GM23338 (cell line): ENCODE results near the gene WDR87. TPM values are rescaled to one million over a fixed set of nuclear protein-coding genes. Genes with fewer than 3 reads are reported as not detected.

Source experiments
- ATAC-seq: fragments of 200-7000 bp; cut with Tn5 transposase; 3 replicates; pipeline ENCODE4 v1.9.1; 2020
- DNase-seq: peaks from one replicate; pipeline ENCODE4 v3.0.0-alpha.2; 2015; ENCODE audit warnings: low spot score
- H2AFZ ChIP-seq: fragments of 200-600 bp; sonication (generic); 2 replicates; pipeline ENCODE4 v1.8.0; 2016; ENCODE audit warnings: antibody characterized with exemption, mild to moderate bottlenecking, moderate library complexity
- H3F3A ChIP-seq: fragments of 200-600 bp; sonication (generic); replicated peaks from 2 replicates; pipeline ENCODE4 v1.8.0; 2017; ENCODE audit warnings: antibody characterized with exemption, mixed run types, low read depth
- H3K27ac ChIP-seq: fragments of 200-600 bp; sonication (generic); 2 replicates; pipeline ENCODE4 v1.6.1; 2016; ENCODE audit warnings: low read depth
- H3K27me3 ChIP-seq: fragments of 200-600 bp; sonication (generic); 2 replicates; pipeline ENCODE4 v1.8.0; 2016; ENCODE audit warnings: mild to moderate bottlenecking, mixed run types, moderate library complexity; ENCODE audit not compliant: insufficient read depth
- H3K36me3 ChIP-seq: fragments of 200-600 bp; sonication (generic); 2 replicates; pipeline ENCODE4 v1.8.0; 2016; ENCODE audit warnings: mild to moderate bottlenecking; ENCODE audit not compliant: insufficient read depth
- H3K4me1 ChIP-seq: fragments of 200-600 bp; sonication (generic); 2 replicates; pipeline ENCODE4 v1.8.0; 2016; ENCODE audit warnings: mild to moderate bottlenecking, moderate library complexity; ENCODE audit not compliant: insufficient read depth
- H3K4me2 ChIP-seq: fragments of 200-600 bp; sonication (generic); 2 replicates; pipeline ENCODE4 v1.7.1; 2017; ENCODE audit warnings: mixed run types
- H3K4me3 ChIP-seq: fragments of 200-600 bp; sonication (generic); 2 replicates; pipeline ENCODE4 v1.6.1; 2016; ENCODE audit warnings: mixed run types
- H3K79me2 ChIP-seq: fragments of 200-600 bp; sonication (generic); replicated peaks from 2 replicates; pipeline ENCODE4 v1.8.0; 2017; ENCODE audit warnings: mild to moderate bottlenecking; ENCODE audit not compliant: insufficient read depth
- H3K9me2 ChIP-seq: fragments of 200-600 bp; sonication (generic); 2 replicates; pipeline ENCODE4 v1.8.0; 2017; ENCODE audit not compliant: insufficient read depth
- H4K20me1 ChIP-seq: fragments of 200-600 bp; sonication (generic); replicated peaks from 2 replicates; pipeline ENCODE4 v1.8.0; 2017; ENCODE audit warnings: mild to moderate bottlenecking; ENCODE audit not compliant: insufficient read depth
- H3K27ac Mint-ChIP-seq: 2 replicates; pipeline ENCODE4 v1.8.0; 2020; ENCODE audit warnings: inconsistent platforms, mild to moderate bottlenecking, moderate library complexity, mixed read lengths
- H3K27me3 Mint-ChIP-seq: 3 replicates; pipeline ENCODE4 v1.8.0; 2022; ENCODE audit warnings: low read depth, mild to moderate bottlenecking, moderate library complexity, mixed read lengths, inconsistent platforms; ENCODE audit not compliant: insufficient read depth, poor library complexity
- H3K36me3 Mint-ChIP-seq: 3 replicates; pipeline ENCODE4 v1.8.0; 2021; ENCODE audit warnings: low read depth, mild to moderate bottlenecking, inconsistent platforms, moderate library complexity, mixed read lengths
- H3K4me1 Mint-ChIP-seq: 3 replicates; pipeline ENCODE4 v1.8.0; 2020; ENCODE audit warnings: mild to moderate bottlenecking, inconsistent platforms, mixed read lengths
- H3K4me3 Mint-ChIP-seq: 3 replicates; pipeline ENCODE4 v1.8.0; 2021; ENCODE audit warnings: moderate library complexity, mild to moderate bottlenecking, inconsistent platforms, mixed read lengths
- H3K9me3 Mint-ChIP-seq: 3 replicates; pipeline ENCODE4 v1.8.0; 2020; ENCODE audit warnings: moderate library complexity, mild to moderate bottlenecking, inconsistent platforms, mixed read lengths
- CREB1 ChIP-seq: fragments of 250-450 bp; sonication (Bioruptor Pico); IDR thresholded peaks from 2 replicates; pipeline ENCODE4 v1.5.0; 2020; ENCODE audit warnings: low read depth, mild to moderate bottlenecking, moderate library complexity
- EZH2 ChIP-seq: fragments of 200-600 bp; sonication (generic); IDR thresholded peaks from one replicate; pipeline ENCODE4 v1.8.0; 2017; ENCODE audit warnings: antibody characterized with exemption, mild to moderate bottlenecking, low read depth; ENCODE audit not compliant: unreplicated experiment
- EZH2phosphoT487 ChIP-seq: fragments of 200-600 bp; sonication (generic); IDR thresholded peaks from one replicate; pipeline ENCODE4 v1.8.1; 2018; ENCODE audit warnings: antibody characterized with exemption; ENCODE audit not compliant: unreplicated experiment
- JUNB ChIP-seq: IDR thresholded peaks from one replicate; pipeline ENCODE4 v1.6.1; 2016; ENCODE audit warnings: antibody characterized with exemption; ENCODE audit not compliant: unreplicated experiment
- NANOG ChIP-seq: IDR thresholded peaks from 2 replicates; pipeline ENCODE4 v1.6.1; 2016; ENCODE audit warnings: antibody characterized with exemption, borderline replicate concordance
- POLR2AphosphoS5 ChIP-seq: IDR thresholded peaks from 2 replicates; pipeline ENCODE4 v1.6.1; 2016; ENCODE audit warnings: antibody characterized with exemption, low read depth
- STAT1 ChIP-seq: IDR thresholded peaks from one replicate; pipeline ENCODE4 v1.6.1; 2016; ENCODE audit warnings: antibody characterized with exemption; ENCODE audit not compliant: unreplicated experiment
- ZNF114 ChIP-seq: fragments of 250-450 bp; sonication (Bioruptor Pico); IDR thresholded peaks from 2 replicates; pipeline ENCODE4 v1.5.0; 2020; ENCODE audit warnings: mild to moderate bottlenecking, moderate library complexity
- ZNF331 ChIP-seq: fragments of 250-450 bp; sonication (Bioruptor Pico); IDR thresholded peaks from 2 replicates; pipeline ENCODE4 v1.5.0; 2020; ENCODE audit warnings: low read depth, mild to moderate bottlenecking, moderate library complexity
- polyA plus RNA-seq: library from polyadenylated mRNA; unstranded; fragments of >200 nt; fragmentation: Nextera tagmentation; extraction: Ambion mirVana; gene quantifications from 2 replicates; pipeline ENCODE4 v1.2.1, GENCODE V29; 2016
- total RNA-seq: library from RNA; depleted of rRNA; stranded (reverse); fragments of >200 nt; shearing (Covaris generic); gene quantifications from 2 replicates; pipeline ENCODE4 v1.2.3, GENCODE V29; 2014
- TF ChIP-seq, protein P1 (sequence below), 2 experiments: fragments of 200-600 bp in 1 of 2; sonication (generic) in 1 of 2; conservative IDR thresholded peaks; 2 replicates each; pipeline versions ENCODE4 v1.5.1 to v1.6.1; 2016 to 2017; ENCODE audit warnings: antibody characterized with exemption in 2 of 2, low read depth in 2 of 2, mild to moderate bottlenecking in 2 of 2, moderate library complexity in 1 of 2
- TF ChIP-seq, protein P2 (sequence below): IDR thresholded peaks from 2 replicates; pipeline ENCODE4 v1.6.1; 2016; ENCODE audit warnings: antibody characterized with exemption
- TF ChIP-seq, protein P3 (sequence below): IDR thresholded peaks from one replicate; pipeline ENCODE4 v1.6.1; 2018; ENCODE audit warnings: antibody characterized with exemption; ENCODE audit not compliant: unreplicated experiment

Gene WDR87
- total and polyA plus RNA-seq, 2 experiments from 2014 or later = 0.02 TPM; not detected in 1

DNA sequence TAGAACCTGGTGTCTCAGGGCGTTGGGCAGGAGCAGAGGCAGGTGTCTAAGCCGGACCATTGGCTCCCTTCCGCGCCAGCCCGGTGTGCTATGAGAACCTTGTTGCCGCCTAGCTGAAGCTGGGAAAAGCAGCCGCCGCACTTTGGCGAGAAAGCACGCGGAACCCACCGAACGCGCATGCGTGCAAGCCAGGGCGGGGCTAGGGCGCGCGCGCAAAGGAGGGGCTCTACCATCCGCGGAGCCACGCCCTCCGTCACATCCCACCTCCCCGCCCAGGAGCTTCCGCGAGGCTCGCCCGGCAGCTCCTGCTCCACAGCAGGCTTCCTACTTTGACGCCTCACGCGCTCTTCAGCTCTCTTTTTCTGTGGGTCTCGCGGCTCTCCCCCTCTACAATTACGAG lies 51.3 kb downstream of the WDR87 start:
- no peaks in the 10 kb centered on the region for H3K4me1 ChIP-seq
- H2AFZ ChIP-seq = no peak overlapping the region; the same call in 1 of the 2 replicates
- no peaks in the 10 kb centered on the region for H3F3A ChIP-seq
- H3K79me2 ChIP-seq = no peaks in the 10 kb centered on the region
- H3K27ac Mint-ChIP-seq = no peak overlapping the region
- H3K9me2 ChIP-seq = no peaks in the 10 kb centered on the region
- DNase-seq (peak; percentile 33), ATAC-seq (peak; percentile 36; the same call in 1 of the 3 replicates)
- no peaks in the 10 kb centered on the region for H4K20me1 ChIP-seq
- H3K4me3 ChIP-seq = no peak overlapping the region
- no peak overlapping the region for H3K4me2 ChIP-seq
- peaks cover 4% of the 10 kb centered on the region for H3K27me3 Mint-ChIP-seq
- H3K4me3 Mint-ChIP-seq = no peak overlapping the region
- H3K36me3 Mint-ChIP-seq = no peaks in the 10 kb centered on the region
- H3K36me3 ChIP-seq = no peaks in the 10 kb centered on the region
- H3K27ac ChIP-seq = no peak overlapping the region
- no peaks in the 10 kb centered on the region for H3K4me1 Mint-ChIP-seq
- peaks cover 2% of the 10 kb centered on the region; the same call in 1 of the 3 replicates for H3K9me3 Mint-ChIP-seq
- H3K27me3 ChIP-seq = no peaks in the 10 kb centered on the region
- no peak for TF ChIP-seq ZNF331
- TF ChIP-seq, protein P1, sequence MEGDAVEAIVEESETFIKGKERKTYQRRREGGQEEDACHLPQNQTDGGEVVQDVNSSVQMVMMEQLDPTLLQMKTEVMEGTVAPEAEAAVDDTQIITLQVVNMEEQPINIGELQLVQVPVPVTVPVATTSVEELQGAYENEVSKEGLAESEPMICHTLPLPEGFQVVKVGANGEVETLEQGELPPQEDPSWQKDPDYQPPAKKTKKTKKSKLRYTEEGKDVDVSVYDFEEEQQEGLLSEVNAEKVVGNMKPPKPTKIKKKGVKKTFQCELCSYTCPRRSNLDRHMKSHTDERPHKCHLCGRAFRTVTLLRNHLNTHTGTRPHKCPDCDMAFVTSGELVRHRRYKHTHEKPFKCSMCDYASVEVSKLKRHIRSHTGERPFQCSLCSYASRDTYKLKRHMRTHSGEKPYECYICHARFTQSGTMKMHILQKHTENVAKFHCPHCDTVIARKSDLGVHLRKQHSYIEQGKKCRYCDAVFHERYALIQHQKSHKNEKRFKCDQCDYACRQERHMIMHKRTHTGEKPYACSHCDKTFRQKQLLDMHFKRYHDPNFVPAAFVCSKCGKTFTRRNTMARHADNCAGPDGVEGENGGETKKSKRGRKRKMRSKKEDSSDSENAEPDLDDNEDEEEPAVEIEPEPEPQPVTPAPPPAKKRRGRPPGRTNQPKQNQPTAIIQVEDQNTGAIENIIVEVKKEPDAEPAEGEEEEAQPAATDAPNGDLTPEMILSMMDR (conservative IDR thresholded peaks at IDR 0.05; ENCODE audit: low read depth in 2 of 2) = no peak
- TF ChIP-seq EZH2phosphoT487 = no peak
- TF ChIP-seq CREB1 (CRISPR knock-in tag) = no peak
- no peak for TF ChIP-seq NANOG

DNA sequence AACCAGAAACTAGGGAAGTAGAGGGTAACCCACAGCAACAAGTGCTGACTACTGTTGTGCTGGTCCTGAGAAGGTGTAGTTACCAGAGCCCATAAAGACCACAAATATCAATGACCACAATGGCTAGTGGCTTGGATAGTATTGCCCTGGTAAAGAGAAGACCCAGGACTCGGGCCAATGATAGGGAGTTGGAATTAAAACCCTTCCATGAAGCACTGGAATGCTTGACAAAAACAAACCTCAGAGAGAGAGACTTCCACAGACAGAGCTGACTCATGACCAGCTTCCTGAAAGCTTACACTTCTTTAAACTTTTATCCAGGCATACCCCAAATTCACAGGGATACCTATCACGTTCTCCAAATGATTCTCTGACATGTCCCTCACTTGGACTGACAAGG lies 60.5 kb downstream of the WDR87 start:
- DNase-seq = no peak
- peaks cover 2% of the 10 kb centered on the region for H3K27me3 Mint-ChIP-seq
- H3K9me2 ChIP-seq = no peaks in the 10 kb centered on the region
- no peak for TF ChIP-seq NANOG
- no peak for TF ChIP-seq CREB1 (CRISPR knock-in tag)
- TF ChIP-seq ZNF114 (CRISPR knock-in tag) = no peak
- TF ChIP-seq POLR2AphosphoS5 = no peak
- TF ChIP-seq EZH2 = no peak
- TF ChIP-seq, protein P2, sequence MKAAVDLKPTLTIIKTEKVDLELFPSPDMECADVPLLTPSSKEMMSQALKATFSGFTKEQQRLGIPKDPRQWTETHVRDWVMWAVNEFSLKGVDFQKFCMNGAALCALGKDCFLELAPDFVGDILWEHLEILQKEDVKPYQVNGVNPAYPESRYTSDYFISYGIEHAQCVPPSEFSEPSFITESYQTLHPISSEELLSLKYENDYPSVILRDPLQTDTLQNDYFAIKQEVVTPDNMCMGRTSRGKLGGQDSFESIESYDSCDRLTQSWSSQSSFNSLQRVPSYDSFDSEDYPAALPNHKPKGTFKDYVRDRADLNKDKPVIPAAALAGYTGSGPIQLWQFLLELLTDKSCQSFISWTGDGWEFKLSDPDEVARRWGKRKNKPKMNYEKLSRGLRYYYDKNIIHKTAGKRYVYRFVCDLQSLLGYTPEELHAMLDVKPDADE = no peak
- TF ChIP-seq ZNF331 = no peak
- TF ChIP-seq, protein P1 (conservative IDR thresholded peaks at IDR 0.05; ENCODE audit: low read depth in 2 of 2) = no peak
- TF ChIP-seq, protein P3, sequence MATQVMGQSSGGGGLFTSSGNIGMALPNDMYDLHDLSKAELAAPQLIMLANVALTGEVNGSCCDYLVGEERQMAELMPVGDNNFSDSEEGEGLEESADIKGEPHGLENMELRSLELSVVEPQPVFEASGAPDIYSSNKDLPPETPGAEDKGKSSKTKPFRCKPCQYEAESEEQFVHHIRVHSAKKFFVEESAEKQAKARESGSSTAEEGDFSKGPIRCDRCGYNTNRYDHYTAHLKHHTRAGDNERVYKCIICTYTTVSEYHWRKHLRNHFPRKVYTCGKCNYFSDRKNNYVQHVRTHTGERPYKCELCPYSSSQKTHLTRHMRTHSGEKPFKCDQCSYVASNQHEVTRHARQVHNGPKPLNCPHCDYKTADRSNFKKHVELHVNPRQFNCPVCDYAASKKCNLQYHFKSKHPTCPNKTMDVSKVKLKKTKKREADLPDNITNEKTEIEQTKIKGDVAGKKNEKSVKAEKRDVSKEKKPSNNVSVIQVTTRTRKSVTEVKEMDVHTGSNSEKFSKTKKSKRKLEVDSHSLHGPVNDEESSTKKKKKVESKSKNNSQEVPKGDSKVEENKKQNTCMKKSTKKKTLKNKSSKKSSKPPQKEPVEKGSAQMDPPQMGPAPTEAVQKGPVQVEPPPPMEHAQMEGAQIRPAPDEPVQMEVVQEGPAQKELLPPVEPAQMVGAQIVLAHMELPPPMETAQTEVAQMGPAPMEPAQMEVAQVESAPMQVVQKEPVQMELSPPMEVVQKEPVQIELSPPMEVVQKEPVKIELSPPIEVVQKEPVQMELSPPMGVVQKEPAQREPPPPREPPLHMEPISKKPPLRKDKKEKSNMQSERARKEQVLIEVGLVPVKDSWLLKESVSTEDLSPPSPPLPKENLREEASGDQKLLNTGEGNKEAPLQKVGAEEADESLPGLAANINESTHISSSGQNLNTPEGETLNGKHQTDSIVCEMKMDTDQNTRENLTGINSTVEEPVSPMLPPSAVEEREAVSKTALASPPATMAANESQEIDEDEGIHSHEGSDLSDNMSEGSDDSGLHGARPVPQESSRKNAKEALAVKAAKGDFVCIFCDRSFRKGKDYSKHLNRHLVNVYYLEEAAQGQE = no peak
- TF ChIP-seq EZH2phosphoT487 = no peak
- no peak for TF ChIP-seq STAT1
- TF ChIP-seq JUNB = no peak

More for the DNA sequence above, 60.5 kb downstream of the WDR87 start:
- Histone ChIP-seq H4K20me1 (no peaks in the 10 kb centered on the region), H3K4me2 (no peak overlapping the region), H3K4me1 (no peaks in the 10 kb centered on the region), H3K36me3 (no peaks in the 10 kb centered on the region), H3K4me3 (no peak overlapping the region), H3K79me2 (no peaks in the 10 kb centered on the region), H3K27ac (no peak overlapping the region), H3F3A (no peaks in the 10 kb centered on the region), H3K27me3 (no peaks in the 10 kb centered on the region), H2AFZ (no peak overlapping the region)
- Mint-ChIP-seq H3K27ac (no peak overlapping the region), H3K36me3 (no peaks in the 10 kb centered on the region), H3K4me1 (no peaks in the 10 kb centered on the region), H3K9me3 (peaks cover 37% of the 10 kb centered on the region), H3K4me3 (no peak overlapping the region)
- ATAC-seq = no peak
